HG02623 (cell line): ENCODE measurements around the gene JCAD.
"Not testable (repeated sequence)": the region's sequence is repeated elsewhere in the genome, so short reads cannot be mapped to it uniquely, and the experiment has no call there.

Source experiments
- ATAC-seq: cut with Tn5 transposase; IDR thresholded peaks from one replicate; pipeline ENCODE4 v1.9.1; 2021; ENCODE audit warnings: moderate library complexity; ENCODE audit not compliant: unreplicated experiment

JCAD gene

GRCh38 chr10:29998142-29998808 is 61.1 kb downstream of the JCAD start:
- peak; percentile 77 for ATAC-seq

- no peak for ATAC-seq
Measured at GRCh38 chr10:29994811-29995210, 64.6 kb downstream of the JCAD start.

GRCh38 chr10:29993319-29993915 is 66.0 kb downstream of the JCAD start:
- no peak for ATAC-seq

GRCh38 chr10:29992914-29993313 is 66.5 kb downstream of the JCAD start:
- no peak for ATAC-seq

GRCh38 chr10:29991382-29991781 is 68.0 kb downstream of the JCAD start:
- ATAC-seq, result no peak

GRCh38 chr10:29987471-29987870 is 71.9 kb downstream of the JCAD start:
- no peak for ATAC-seq

- no peak for ATAC-seq
Measured at GRCh38 chr10:29982997-29983648, 76.3 kb downstream of the JCAD start.

GRCh38 chr10:29981510-29981909 is 77.9 kb downstream of the JCAD start:
- no peak for ATAC-seq

- ATAC-seq, result no peak
Measured at GRCh38 chr10:29980084-29980483, 79.3 kb downstream of the JCAD start.

GRCh38 chr10:29979421-29979779 is 80.0 kb downstream of the JCAD start:
- ATAC-seq, result not testable (repeated sequence)

- no peak for ATAC-seq
Measured at GRCh38 chr10:29977171-29977570, 82.2 kb downstream of the JCAD start.

GRCh38 chr10:29976134-29976533 is 83.3 kb downstream of the JCAD start:
- ATAC-seq, result no peak

GRCh38 chr10:29974773-29975172 is 84.6 kb downstream of the JCAD start:
- no peak for ATAC-seq

GRCh38 chr10:29973921-29974320 is 85.5 kb downstream of the JCAD start:
- ATAC-seq, result no peak

GRCh38 chr10:29970576-29970975 is 88.8 kb downstream of the JCAD start:
- ATAC-seq, result no peak

- ATAC-seq, result no peak
Measured at GRCh38 chr10:29970012-29970396, 89.4 kb downstream of the JCAD start.

GRCh38 chr10:29969255-29970011 is 90.0 kb downstream of the JCAD start:
- ATAC-seq, result no peak

GRCh38 chr10:29968585-29968984 is 90.8 kb downstream of the JCAD start:
- ATAC-seq, result no peak

GRCh38 chr10:29966269-29966668 is 93.1 kb downstream of the JCAD start:
- ATAC-seq, result no peak
